HL-60 (cell line): ENCODE data around the gene CCSER2.

Experiments used
- DNase-seq, 2 experiments: peaks; one replicate each; pipeline ENCODE4 v3.0.0-alpha.2; 2010 to 2020; ENCODE audit warnings: low read depth in 1 of 2, low spot score in 1 of 2
- H3K27ac ChIP-seq: fragments of 250-450 bp; sonication (Bioruptor Pico); replicated peaks from 2 replicates; pipeline ENCODE4 v1.5.1; 2020; ENCODE audit warnings: mild to moderate bottlenecking, moderate library complexity
- H3K27me3 ChIP-seq: fragments of 250-450 bp; sonication (Bioruptor Pico); 2 replicates; pipeline ENCODE4 v1.5.1; 2021; ENCODE audit warnings: mild to moderate bottlenecking, moderate library complexity; ENCODE audit not compliant: insufficient read depth, poor library complexity, severe bottlenecking
- H3K4me3 ChIP-seq: replicated peaks from 2 replicates; pipeline ENCODE4 v1.5.1; 2011; ENCODE audit warnings: mild to moderate bottlenecking, control low read depth, low read length; ENCODE audit not compliant: insufficient read depth
- CTCF ChIP-seq: IDR thresholded peaks from one replicate; pipeline ENCODE4 v1.5.1; 2011; ENCODE audit warnings: low read length, control low read depth, inconsistent platforms; ENCODE audit not compliant: insufficient read depth
- GABPA ChIP-seq: IDR thresholded peaks from 2 replicates; pipeline ENCODE4 v1.6.1; 2012; ENCODE audit warnings: low read depth
- POLR2AphosphoS5 ChIP-seq: IDR thresholded peaks from 2 replicates; pipeline ENCODE4 v1.6.1; 2012; ENCODE audit warnings: low read depth
- REST ChIP-seq: IDR thresholded peaks from 2 replicates; pipeline ENCODE4 v1.6.1; 2012; ENCODE audit warnings: low read depth; ENCODE audit not compliant: insufficient replicate concordance
- SPI1 ChIP-seq: IDR thresholded peaks from 2 replicates; pipeline ENCODE4 v1.6.1; 2012; ENCODE audit warnings: low read depth, mild to moderate bottlenecking, borderline replicate concordance

Gene CCSER2

GRCh38 chr10:84453303-84453702, 124.9 kb downstream of the CCSER2 start:
- H3K4me3 ChIP-seq, result no peak overlapping the region
- TF ChIP-seq SPI1 (no peak), CTCF (no peak), GABPA (no peak), REST (no peak), POLR2AphosphoS5 (no peak)
- DNase-seq, result no peak
- H3K27ac ChIP-seq, result no peak overlapping the region
- no peaks in the 10 kb centered on the region for H3K27me3 ChIP-seq

- Histone ChIP-seq H3K4me3 (no peak overlapping the region), H3K27me3 (no peaks in the 10 kb centered on the region), H3K27ac (no peak overlapping the region)
- TF ChIP-seq GABPA, result no peak
- TF ChIP-seq SPI1, result no peak
- TF ChIP-seq POLR2AphosphoS5, result no peak
- no peak for TF ChIP-seq REST
- TF ChIP-seq CTCF, result no peak
- DNase-seq, result no peak
Observed at GRCh38 chr10:84456126-84456525, 127.7 kb downstream of the CCSER2 start.

DNA sequence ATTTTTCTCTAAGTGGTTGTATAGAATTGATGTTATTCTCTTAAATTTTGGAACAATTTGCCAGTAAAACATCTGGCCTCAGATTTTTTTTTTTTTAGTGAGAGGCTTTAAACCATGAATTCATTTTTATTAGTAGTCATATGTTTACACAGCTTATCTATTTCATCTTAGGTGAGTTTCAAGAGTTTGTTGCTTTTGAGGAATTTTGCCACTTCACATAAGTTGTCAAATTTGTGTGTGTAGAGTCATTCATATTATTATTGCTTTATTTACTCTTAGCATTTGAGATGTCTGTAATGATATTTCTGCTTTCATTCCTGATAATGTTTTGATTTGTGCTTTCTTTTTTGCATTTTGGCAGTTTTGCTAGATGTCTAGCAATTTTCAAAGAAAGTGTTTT, 132.1 kb downstream of the CCSER2 start:
- no peak overlapping the region for H3K4me3 ChIP-seq
- DNase-seq, result no peak
- no peak for TF ChIP-seq SPI1
- no peaks in the 10 kb centered on the region for H3K27me3 ChIP-seq
- no peak overlapping the region for H3K27ac ChIP-seq

DNA sequence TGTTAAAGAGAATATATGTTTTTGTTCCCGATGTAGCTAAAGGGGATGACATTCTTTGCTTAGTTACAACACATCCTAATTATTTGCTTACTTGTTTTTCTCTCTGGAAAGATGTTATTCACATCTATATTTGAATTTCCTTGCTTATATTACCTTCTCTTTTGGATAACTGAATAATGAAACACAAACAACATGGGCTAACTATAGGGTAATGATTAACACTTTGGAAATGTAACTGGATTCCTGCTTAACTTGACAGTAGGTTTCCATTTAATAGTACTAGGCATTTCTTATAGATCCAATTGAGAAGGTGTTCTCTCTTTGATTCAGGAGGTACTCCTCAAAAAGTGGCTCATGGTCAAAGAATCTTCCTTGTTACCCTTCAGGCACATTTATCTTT, 141.1 kb downstream of the CCSER2 start:
- TF ChIP-seq SPI1, result no peak
- no peak for TF ChIP-seq CTCF
- TF ChIP-seq GABPA, result no peak
- TF ChIP-seq REST, result no peak
- TF ChIP-seq POLR2AphosphoS5, result no peak
- Histone ChIP-seq H3K4me3 (no peak overlapping the region), H3K27me3 (no peaks in the 10 kb centered on the region), H3K27ac (no peak overlapping the region)
- DNase-seq, result no peak
